H9 (cell line): ENCODE results near the gene PIK3R4. TPM values are rescaled to one million over a fixed set of nuclear protein-coding genes. Genes with fewer than 3 reads are reported as not detected.

Source experiments
- DNase-seq: peaks from one replicate; pipeline ENCODE4 v3.0.0-alpha.2; 2017
- H2AFZ ChIP-seq: one replicate; pipeline ENCODE4 v1.6.1; 2013; ENCODE audit warnings: mild to moderate bottlenecking, low read length, control low read depth, moderate library complexity
- H2AK5ac ChIP-seq: 2 replicates; pipeline ENCODE4 v1.6.1; 2013; ENCODE audit warnings: low read length, control low read depth, mixed read lengths; ENCODE audit not compliant: insufficient read length
- H2BK120ac ChIP-seq: one replicate; pipeline ENCODE4 v1.6.1; 2013; ENCODE audit warnings: low read depth, mild to moderate bottlenecking, low read length, control low read depth, inconsistent platforms; ENCODE audit not compliant: poor library complexity, severe bottlenecking
- H2BK12ac ChIP-seq: 2 replicates; pipeline ENCODE4 v1.6.1; 2013; ENCODE audit warnings: low read length, control low read depth, mixed read lengths, low read depth; ENCODE audit not compliant: insufficient read length
- H2BK15ac ChIP-seq: 2 replicates; pipeline ENCODE4 v1.6.1; 2013; ENCODE audit warnings: low read depth, low read length, control low read depth
- H2BK20ac ChIP-seq: one replicate; pipeline ENCODE4 v1.6.1; 2013; ENCODE audit warnings: low read depth, mild to moderate bottlenecking, low read length, control low read depth, inconsistent platforms; ENCODE audit not compliant: poor library complexity, severe bottlenecking
- H2BK5ac ChIP-seq: 2 replicates; pipeline ENCODE4 v1.6.1; 2013; ENCODE audit warnings: low read length, control low read depth, mixed read lengths; ENCODE audit not compliant: insufficient read length
- H3K14ac ChIP-seq: 2 replicates; pipeline ENCODE4 v1.6.1; 2013; ENCODE audit warnings: low read length, control low read depth; ENCODE audit not compliant: insufficient read depth
- H3K18ac ChIP-seq: 2 replicates; pipeline ENCODE4 v1.6.1; 2013; ENCODE audit warnings: low read depth, mild to moderate bottlenecking, mixed read lengths, low read length, control low read depth; ENCODE audit not compliant: insufficient read length
- H3K23ac ChIP-seq: 2 replicates; pipeline ENCODE4 v1.6.1; 2013; ENCODE audit warnings: low read length, control low read depth, mixed read lengths, low read depth; ENCODE audit not compliant: insufficient read length
- H3K23me2 ChIP-seq: 2 replicates; pipeline ENCODE4 v1.6.1; 2013; ENCODE audit warnings: low read depth, mild to moderate bottlenecking, mixed read lengths, low read length, control low read depth; ENCODE audit not compliant: insufficient read length, poor library complexity, severe bottlenecking
- H3K27ac ChIP-seq: 2 replicates; pipeline ENCODE4 v1.5.1; 2013; ENCODE audit warnings: low read length, control low read depth, mixed read lengths, low read depth; ENCODE audit not compliant: insufficient read length
- H3K27me3 ChIP-seq: 2 replicates; pipeline ENCODE4 v1.6.1; 2013; ENCODE audit warnings: low read length, control low read depth, inconsistent platforms; ENCODE audit not compliant: insufficient read depth
- H3K4ac ChIP-seq: 2 replicates; pipeline ENCODE4 v1.6.1; 2013; ENCODE audit warnings: low read depth, mild to moderate bottlenecking, control low read depth, inconsistent platforms, low read length, moderate library complexity
- H3K4me1 ChIP-seq: 2 replicates; pipeline ENCODE4 v1.6.1; 2013; ENCODE audit warnings: low read length, control low read depth, inconsistent platforms; ENCODE audit not compliant: insufficient read depth
- H3K4me2 ChIP-seq: 2 replicates; pipeline ENCODE4 v1.6.1; 2013; ENCODE audit warnings: low read length, control low read depth, mixed read lengths; ENCODE audit not compliant: insufficient read length, insufficient read depth
- H3K56ac ChIP-seq: 2 replicates; pipeline ENCODE4 v1.6.1; 2013; ENCODE audit warnings: low read depth, mild to moderate bottlenecking, mixed read lengths, low read length, control low read depth; ENCODE audit not compliant: insufficient read length
- H3K79me1 ChIP-seq: 2 replicates; pipeline ENCODE4 v1.6.1; 2013; ENCODE audit warnings: low read depth, mild to moderate bottlenecking, moderate library complexity, low read length, control low read depth, inconsistent platforms; ENCODE audit not compliant: insufficient read depth, poor library complexity, severe bottlenecking
- H3K79me2 ChIP-seq: 2 replicates; pipeline ENCODE4 v1.6.1; 2013; ENCODE audit warnings: low read length, control low read depth, inconsistent platforms; ENCODE audit not compliant: insufficient read depth
- H3K9ac ChIP-seq: 2 replicates; pipeline ENCODE4 v1.6.1; 2013; ENCODE audit warnings: low read length, control low read depth, mixed read lengths; ENCODE audit not compliant: insufficient read length; ENCODE audit errors: extremely low read depth
- H3K9me3 ChIP-seq: one replicate; pipeline ENCODE4 v1.6.1; 2013; ENCODE audit warnings: low read depth, low read length, inconsistent platforms; ENCODE audit not compliant: control insufficient read depth
- H3T11ph ChIP-seq: one replicate; pipeline ENCODE4 v1.6.1; 2013; ENCODE audit warnings: mild to moderate bottlenecking, low read length, control low read depth, inconsistent platforms
- H4K20me1 ChIP-seq: one replicate; pipeline ENCODE4 v1.6.1; 2013; ENCODE audit not compliant: control insufficient read depth, insufficient read length, insufficient read depth
- H4K5ac ChIP-seq: 2 replicates; pipeline ENCODE4 v1.6.1; 2013; ENCODE audit warnings: low read depth, mild to moderate bottlenecking, mixed read lengths, low read length, control low read depth; ENCODE audit not compliant: insufficient read length
- H4K8ac ChIP-seq: replicated peaks from 2 replicates; pipeline ENCODE4 v1.6.1; 2013; ENCODE audit warnings: low read length, control low read depth, mixed read lengths, low read depth; ENCODE audit not compliant: insufficient read length
- H4K91ac ChIP-seq: 2 replicates; pipeline ENCODE4 v1.6.1; 2013; ENCODE audit warnings: low read depth, mild to moderate bottlenecking, moderate library complexity, mixed read lengths, low read length, control low read depth; ENCODE audit not compliant: insufficient read length
- H3K27ac Mint-ChIP-seq, 3 experiments: 2 replicates in 2 of 3; 3 replicates in 1 of 3; pipeline ENCODE4 v1.8.0; 2020 to 2021; ENCODE audit warnings: mixed read lengths in 3 of 3, mild to moderate bottlenecking in 1 of 3, moderate library complexity in 1 of 3
- H3K27me3 Mint-ChIP-seq: 2 replicates; pipeline ENCODE4 v1.8.0; 2021; ENCODE audit warnings: low read depth, mild to moderate bottlenecking, moderate library complexity, mixed read lengths
- H3K36me3 Mint-ChIP-seq, 3 experiments: 2 replicates in 2 of 3; 3 replicates in 1 of 3; pipeline ENCODE4 v1.8.0; 2020 to 2021; ENCODE audit warnings: low read depth in 3 of 3, mixed read lengths in 3 of 3; ENCODE audit not compliant: insufficient read depth in 1 of 3
- H3K4me1 Mint-ChIP-seq, 2 experiments: 2 replicates each; pipeline ENCODE4 v1.8.0; 2020; ENCODE audit warnings: mixed read lengths in 2 of 2
- H3K4me3 Mint-ChIP-seq, 2 experiments: 2 replicates in 1 of 2; 3 replicates in 1 of 2; pipeline ENCODE4 v1.8.0; 2020 to 2021; ENCODE audit warnings: mild to moderate bottlenecking in 2 of 2, mixed read lengths in 2 of 2, moderate library complexity in 1 of 2
- H3K9me3 Mint-ChIP-seq, 2 experiments: 2 replicates in 1 of 2; 3 replicates in 1 of 2; pipeline ENCODE4 v1.8.0; 2020; ENCODE audit warnings: mild to moderate bottlenecking in 2 of 2, mixed read lengths in 2 of 2, moderate library complexity in 1 of 2
- CTCF ChIP-seq: fragments of 200-600 bp; sonication (generic); conservative IDR thresholded peaks from 3 replicates; pipeline ENCODE4 v1.8.0; 2021; ENCODE audit warnings: antibody characterized with exemption, mild to moderate bottlenecking
- WGBS: extraction: QIAGEN DNeasy Blood & Tissue Kit; methylation state at CpG from one replicate; pipeline ENCODE4 v1.1.7; 2013; ENCODE audit warnings: missing lambda C conversion rate, low lambda C conversion rate, mixed read lengths; ENCODE audit not compliant: insufficient read length; ENCODE audit errors: extremely low coverage; 5-methylcytosine and 5-hydroxymethylcytosine counted together
- total RNA-seq: library from RNA; stranded (reverse); gene quantifications from 2 replicates; pipeline ENCODE4 v1.2.1, GENCODE V29; 2021

Gene PIK3R4
- total RNA-seq, 1 experiment from 2014 or later, result 28.6 TPM

- Mint-ChIP-seq H3K4me1 (no peaks in the 10 kb centered on the region), H3K9me3 (no peaks in the 10 kb centered on the region), H3K4me3 (no peak overlapping the region), H3K27me3 (no peaks in the 10 kb centered on the region), H3K36me3 (peaks cover 6 to 30% (median 27%) of the 10 kb centered on the region in 3 experiments; a peak in 6 of 7 replicates), H3K27ac (no peak overlapping the region; a peak in 1 of 7 replicates)
- H3K18ac ChIP-seq, result no peak overlapping the region
- no peak overlapping the region for H2BK15ac ChIP-seq
- no peaks in the 10 kb centered on the region for H3K4me1 ChIP-seq
- no CpG with 5 or more reads among the region's 1 CpG for WGBS
- H3K9ac ChIP-seq, result no peak overlapping the region
- no peak overlapping the region for H3K4ac ChIP-seq
- no peak overlapping the region for H4K8ac ChIP-seq
- H2BK12ac ChIP-seq, result no peak overlapping the region
- H3K23ac ChIP-seq, result no peak overlapping the region
- no peak overlapping the region for H4K5ac ChIP-seq
- no peak overlapping the region for H2AFZ ChIP-seq
- no peak overlapping the region for H2AK5ac ChIP-seq
- H3K56ac ChIP-seq, result no peak overlapping the region
- H3T11ph ChIP-seq, result no peak overlapping the region
- H3K79me2 ChIP-seq, result no peaks in the 10 kb centered on the region
- H3K14ac ChIP-seq, result no peak overlapping the region
- no peaks in the 10 kb centered on the region for H3K27me3 ChIP-seq
- no peak overlapping the region for H2BK20ac ChIP-seq
- no peak overlapping the region for H3K27ac ChIP-seq
- H2BK120ac ChIP-seq, result no peak overlapping the region
- H3K4me2 ChIP-seq, result no peak overlapping the region
- no peak overlapping the region for H2BK5ac ChIP-seq
- no peaks in the 10 kb centered on the region for H3K79me1 ChIP-seq
- H3K9me3 ChIP-seq, result no peaks in the 10 kb centered on the region
- H4K91ac ChIP-seq, result no peak overlapping the region
- H3K23me2 ChIP-seq, result no peaks in the 10 kb centered on the region
- no peak for TF ChIP-seq CTCF
- H4K20me1 ChIP-seq, result no peaks in the 10 kb centered on the region
- no peak for DNase-seq
Observed at GRCh38 chr3:130677343-130677742, 69.3 kb downstream of the PIK3R4 start.
